Panc1 (cell line): ENCODE measurements around the gene COL11A2.

Experiments used
- POLR2AphosphoS5 ChIP-seq: IDR thresholded peaks from 2 replicates; pipeline ENCODE4 v1.6.1; 2012; ENCODE audit warnings: mild to moderate bottlenecking, low read depth, low read length, moderate library complexity
- TF ChIP-seq, protein P1 (sequence below): fragments of 450-650 bp; IDR thresholded peaks from 2 replicates; pipeline ENCODE4 v1.5.1; 2017; ENCODE audit warnings: mild to moderate bottlenecking
- TF ChIP-seq, protein P2 (sequence below), 2 experiments: IDR thresholded peaks; 2 replicates each; pipeline ENCODE4 v1.6.1; 2011 to 2012; ENCODE audit warnings: low read depth in 2 of 2, control low read depth in 1 of 2, low read length in 1 of 2, mild to moderate bottlenecking in 1 of 2, moderate library complexity in 1 of 2; ENCODE audit not compliant: insufficient read depth in 1 of 2

DNA sequence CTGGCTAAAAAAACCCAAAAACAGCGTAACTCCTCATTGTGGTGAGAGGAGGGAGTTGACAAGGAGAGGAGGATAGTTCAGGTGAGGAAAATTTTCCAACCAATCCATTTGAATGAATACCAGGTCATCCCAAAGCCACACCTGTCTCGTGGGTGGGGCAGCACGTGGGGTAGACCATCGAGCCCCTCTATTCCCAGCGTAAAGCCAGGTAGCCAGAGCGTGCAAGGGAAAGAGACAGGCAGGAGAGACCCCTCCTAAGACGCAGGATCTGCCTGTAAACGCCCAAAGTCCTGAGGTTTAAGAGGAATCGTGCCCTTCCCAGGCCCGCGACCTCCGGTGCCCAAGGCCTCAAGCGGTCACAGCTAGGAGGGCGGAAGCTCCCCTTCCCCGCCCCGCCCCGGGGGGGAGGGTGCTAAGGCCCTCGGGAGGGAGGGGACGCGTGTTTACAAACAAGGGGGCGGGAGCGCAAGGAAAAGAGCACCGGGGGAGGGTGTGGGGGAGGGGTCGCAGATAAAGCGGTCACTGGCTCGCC, 7.5 kb upstream of the COL11A2 start:
- TF ChIP-seq, protein P1, sequence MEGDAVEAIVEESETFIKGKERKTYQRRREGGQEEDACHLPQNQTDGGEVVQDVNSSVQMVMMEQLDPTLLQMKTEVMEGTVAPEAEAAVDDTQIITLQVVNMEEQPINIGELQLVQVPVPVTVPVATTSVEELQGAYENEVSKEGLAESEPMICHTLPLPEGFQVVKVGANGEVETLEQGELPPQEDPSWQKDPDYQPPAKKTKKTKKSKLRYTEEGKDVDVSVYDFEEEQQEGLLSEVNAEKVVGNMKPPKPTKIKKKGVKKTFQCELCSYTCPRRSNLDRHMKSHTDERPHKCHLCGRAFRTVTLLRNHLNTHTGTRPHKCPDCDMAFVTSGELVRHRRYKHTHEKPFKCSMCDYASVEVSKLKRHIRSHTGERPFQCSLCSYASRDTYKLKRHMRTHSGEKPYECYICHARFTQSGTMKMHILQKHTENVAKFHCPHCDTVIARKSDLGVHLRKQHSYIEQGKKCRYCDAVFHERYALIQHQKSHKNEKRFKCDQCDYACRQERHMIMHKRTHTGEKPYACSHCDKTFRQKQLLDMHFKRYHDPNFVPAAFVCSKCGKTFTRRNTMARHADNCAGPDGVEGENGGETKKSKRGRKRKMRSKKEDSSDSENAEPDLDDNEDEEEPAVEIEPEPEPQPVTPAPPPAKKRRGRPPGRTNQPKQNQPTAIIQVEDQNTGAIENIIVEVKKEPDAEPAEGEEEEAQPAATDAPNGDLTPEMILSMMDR = no peak
- no peak for TF ChIP-seq POLR2AphosphoS5
- TF ChIP-seq, protein P2, sequence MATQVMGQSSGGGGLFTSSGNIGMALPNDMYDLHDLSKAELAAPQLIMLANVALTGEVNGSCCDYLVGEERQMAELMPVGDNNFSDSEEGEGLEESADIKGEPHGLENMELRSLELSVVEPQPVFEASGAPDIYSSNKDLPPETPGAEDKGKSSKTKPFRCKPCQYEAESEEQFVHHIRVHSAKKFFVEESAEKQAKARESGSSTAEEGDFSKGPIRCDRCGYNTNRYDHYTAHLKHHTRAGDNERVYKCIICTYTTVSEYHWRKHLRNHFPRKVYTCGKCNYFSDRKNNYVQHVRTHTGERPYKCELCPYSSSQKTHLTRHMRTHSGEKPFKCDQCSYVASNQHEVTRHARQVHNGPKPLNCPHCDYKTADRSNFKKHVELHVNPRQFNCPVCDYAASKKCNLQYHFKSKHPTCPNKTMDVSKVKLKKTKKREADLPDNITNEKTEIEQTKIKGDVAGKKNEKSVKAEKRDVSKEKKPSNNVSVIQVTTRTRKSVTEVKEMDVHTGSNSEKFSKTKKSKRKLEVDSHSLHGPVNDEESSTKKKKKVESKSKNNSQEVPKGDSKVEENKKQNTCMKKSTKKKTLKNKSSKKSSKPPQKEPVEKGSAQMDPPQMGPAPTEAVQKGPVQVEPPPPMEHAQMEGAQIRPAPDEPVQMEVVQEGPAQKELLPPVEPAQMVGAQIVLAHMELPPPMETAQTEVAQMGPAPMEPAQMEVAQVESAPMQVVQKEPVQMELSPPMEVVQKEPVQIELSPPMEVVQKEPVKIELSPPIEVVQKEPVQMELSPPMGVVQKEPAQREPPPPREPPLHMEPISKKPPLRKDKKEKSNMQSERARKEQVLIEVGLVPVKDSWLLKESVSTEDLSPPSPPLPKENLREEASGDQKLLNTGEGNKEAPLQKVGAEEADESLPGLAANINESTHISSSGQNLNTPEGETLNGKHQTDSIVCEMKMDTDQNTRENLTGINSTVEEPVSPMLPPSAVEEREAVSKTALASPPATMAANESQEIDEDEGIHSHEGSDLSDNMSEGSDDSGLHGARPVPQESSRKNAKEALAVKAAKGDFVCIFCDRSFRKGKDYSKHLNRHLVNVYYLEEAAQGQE (IDR thresholded peaks at IDR 0.05; ENCODE audit: insufficient read depth in 1 of 2, low read depth in 2 of 2, low read length in 1 of 2) = no peak
